ACC112 (cell line): ENCODE data around the gene ACTR3.
"Not testable (repeated sequence)": the region's sequence is repeated elsewhere in the genome, so short reads cannot be mapped to it uniquely, and the experiment has no call there.

Source experiments
- H2AFZ ChIP-seq: fragments of 200-600 bp; sonication (generic); one replicate; pipeline ENCODE4 v1.6.0; 2017; ENCODE audit warnings: antibody characterized with exemption, low read length; ENCODE audit not compliant: unreplicated experiment
- H3K27ac ChIP-seq: fragments of 200-600 bp; sonication (generic); 2 replicates; pipeline ENCODE4 v1.5.1; 2014; ENCODE audit warnings: low read depth, mild to moderate bottlenecking, antibody characterized with exemption, low read length, moderate library complexity
- H3K27me3 ChIP-seq: fragments of 200-600 bp; sonication (generic); 2 replicates; pipeline ENCODE4 v1.6.1; 2014; ENCODE audit warnings: mild to moderate bottlenecking, antibody characterized with exemption, low read length, moderate library complexity, mixed read lengths; ENCODE audit not compliant: insufficient read depth
- H3K36me3 ChIP-seq: fragments of 200-600 bp; sonication (generic); 2 replicates; pipeline ENCODE4 v1.6.1; 2016; ENCODE audit warnings: mild to moderate bottlenecking, antibody characterized with exemption, low read length, moderate library complexity, mixed read lengths; ENCODE audit not compliant: insufficient read depth
- H3K4me1 ChIP-seq: fragments of 200-600 bp; sonication (generic); one replicate; pipeline ENCODE4 v1.6.1; 2016; ENCODE audit warnings: low read length, mixed read lengths; ENCODE audit not compliant: insufficient read depth, unreplicated experiment, control insufficient read depth
- H3K4me3 ChIP-seq: fragments of 200-600 bp; sonication (generic); 2 replicates; pipeline ENCODE4 v1.5.1; 2014; ENCODE audit warnings: mild to moderate bottlenecking, low read depth, low read length
- H3K79me2 ChIP-seq: fragments of 200-600 bp; sonication (generic); one replicate; pipeline ENCODE4 v1.6.0; 2016; ENCODE audit warnings: low read length; ENCODE audit not compliant: control insufficient read depth, unreplicated experiment, insufficient read depth

The ACTR3 gene

DNA sequence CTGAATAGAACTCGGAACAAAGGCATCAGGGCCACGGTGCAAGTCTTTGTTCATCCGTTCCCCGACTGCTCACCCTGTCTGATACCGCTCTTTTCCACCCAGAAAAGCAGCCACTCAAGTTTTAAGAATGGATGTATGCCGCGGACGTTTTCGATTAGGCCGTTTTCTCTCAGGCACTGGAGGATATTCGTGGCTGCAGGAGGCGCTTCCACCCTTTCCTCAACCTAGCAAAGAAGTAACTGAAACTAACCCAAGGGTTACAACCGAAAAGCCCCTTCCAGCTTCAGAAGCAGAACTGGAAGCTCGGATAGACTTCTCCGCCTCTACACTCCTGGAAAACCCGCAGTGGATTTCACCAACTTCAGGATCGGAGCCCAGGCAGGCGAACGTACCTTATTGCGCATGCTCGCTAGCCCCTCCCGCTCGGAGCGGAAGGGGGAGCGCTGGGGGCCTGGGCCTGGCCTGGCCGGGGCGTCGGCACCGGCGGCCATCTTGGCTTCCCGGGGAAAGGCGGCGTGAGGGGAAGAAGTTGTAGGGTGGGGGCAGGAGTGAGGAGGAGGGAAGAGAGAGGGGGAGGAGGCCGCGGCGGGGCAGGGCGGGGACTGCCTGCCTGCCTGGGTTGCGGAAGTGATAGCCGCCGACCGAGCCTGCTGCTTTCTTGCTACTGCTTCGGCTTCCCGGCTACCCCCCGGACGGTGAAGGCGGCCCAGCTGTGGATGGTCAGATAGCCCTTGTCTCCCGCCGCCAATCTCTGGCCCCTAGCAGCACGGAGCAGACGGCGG, at the start of gene ACTR3:
Gene ACTR3 (plus strand): TSS at position 619 of the 782 bp plus-strand sequence. CDS start 191 bp downstream, outside the sequence.
- no peaks in the 10 kb centered on the region for H3K27me3 ChIP-seq
- peak within 1 kb of the TSS; percentile 93 for H3K27ac ChIP-seq
- peak within 1 kb of the TSS; percentile 43 for H2AFZ ChIP-seq
- peaks cover 70% of the 10 kb centered on the region for H3K79me2 ChIP-seq
- H3K36me3 ChIP-seq, result no peaks in the 10 kb centered on the region
- peak within 1 kb of the TSS; percentile 95 for H3K4me3 ChIP-seq
- peaks cover 53% of the 10 kb centered on the region for H3K4me1 ChIP-seq

DNA sequence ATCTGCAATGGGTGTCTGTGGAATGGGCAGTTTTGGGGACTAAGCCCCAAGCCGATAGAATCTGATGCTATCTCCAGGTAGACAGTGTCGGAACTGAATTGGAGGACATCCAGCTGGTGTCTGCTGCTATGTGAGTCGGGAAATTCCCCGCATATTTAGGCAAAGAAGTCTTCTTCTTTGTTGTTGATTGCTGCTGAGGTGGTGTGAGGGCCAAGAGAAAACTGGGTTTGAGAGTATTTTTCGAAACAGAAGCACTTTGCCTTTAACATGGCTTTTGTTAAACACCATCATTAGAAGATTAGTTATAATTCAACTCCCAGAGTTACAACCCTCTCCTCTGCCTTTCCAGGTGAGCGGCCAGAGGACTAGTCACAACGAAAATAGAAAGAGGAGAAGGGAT, 49.4 kb upstream of the ACTR3 start:
- H3K79me2 ChIP-seq, result no peaks in the 10 kb centered on the region
- H2AFZ ChIP-seq, result no peak overlapping the region
- no peaks in the 10 kb centered on the region for H3K4me1 ChIP-seq
- H3K27ac ChIP-seq, result no peak overlapping the region
- H3K36me3 ChIP-seq, result no peaks in the 10 kb centered on the region
- no peak overlapping the region for H3K4me3 ChIP-seq
- H3K27me3 ChIP-seq, result no peaks in the 10 kb centered on the region

DNA sequence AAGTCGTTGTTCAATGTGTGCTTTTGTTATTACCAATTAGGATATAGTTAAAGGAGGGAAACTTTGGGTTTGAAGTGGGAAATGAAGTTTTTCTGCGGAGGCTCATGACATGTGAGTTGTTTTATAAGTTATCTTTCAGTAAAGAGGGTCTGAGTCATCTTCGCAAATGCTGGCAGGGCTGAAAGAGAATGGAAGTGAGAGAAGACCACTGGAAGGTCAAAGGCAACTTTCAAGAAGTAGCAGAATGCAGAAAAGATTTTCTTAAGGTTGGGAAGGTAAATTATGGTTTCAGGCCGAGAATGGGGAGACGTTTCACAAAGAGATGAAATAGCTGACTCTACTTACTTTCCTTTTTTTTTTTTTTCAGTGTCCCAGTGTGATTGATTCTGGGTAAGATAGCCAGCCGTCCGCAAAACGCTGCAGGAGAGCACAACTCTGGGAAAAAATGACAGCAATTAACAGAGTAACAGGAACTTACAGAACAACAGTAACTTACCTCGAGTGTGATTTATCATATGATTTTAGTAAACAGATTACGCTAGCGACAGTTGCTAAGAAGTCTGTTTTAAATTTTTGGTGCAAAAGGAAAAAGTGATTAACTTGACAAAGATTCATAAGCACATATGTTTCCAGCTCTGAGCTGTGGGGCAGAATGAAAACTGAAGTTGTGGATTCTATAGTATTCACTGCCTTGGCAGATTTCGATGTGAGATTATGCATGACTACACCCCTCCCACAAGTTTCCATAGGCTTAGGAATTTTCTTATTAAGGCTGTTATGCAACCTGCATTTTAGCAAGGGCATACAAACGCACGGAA, 46.8 kb upstream of the ACTR3 start:
- Histone ChIP-seq H3K4me3 (no peak overlapping the region), H2AFZ (no peak overlapping the region), H3K79me2 (no peaks in the 10 kb centered on the region), H3K27ac (no peak overlapping the region), H3K36me3 (no peaks in the 10 kb centered on the region), H3K4me1 (no peaks in the 10 kb centered on the region), H3K27me3 (no peaks in the 10 kb centered on the region)

DNA sequence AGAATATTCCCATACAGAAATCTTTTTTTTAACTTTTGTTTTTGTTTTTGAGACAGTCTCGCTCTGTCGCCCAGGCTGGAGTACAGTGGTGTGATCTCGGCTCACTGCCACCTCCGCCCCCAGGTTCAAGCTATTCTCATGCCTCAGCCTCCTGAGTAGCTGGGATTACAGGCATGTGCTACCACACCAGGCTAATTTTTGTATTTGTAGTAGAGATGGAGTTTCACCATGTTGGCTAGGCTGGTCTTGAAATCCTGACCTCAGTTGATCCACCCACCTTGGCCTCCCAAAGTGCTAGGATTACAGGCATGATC, 46.2 kb upstream of the ACTR3 start:
- not testable (repeated sequence) for H3K27ac ChIP-seq, H3K79me2 ChIP-seq, H2AFZ ChIP-seq, H3K4me1 ChIP-seq, H3K36me3 ChIP-seq, H3K4me3 ChIP-seq, H3K27me3 ChIP-seq

DNA sequence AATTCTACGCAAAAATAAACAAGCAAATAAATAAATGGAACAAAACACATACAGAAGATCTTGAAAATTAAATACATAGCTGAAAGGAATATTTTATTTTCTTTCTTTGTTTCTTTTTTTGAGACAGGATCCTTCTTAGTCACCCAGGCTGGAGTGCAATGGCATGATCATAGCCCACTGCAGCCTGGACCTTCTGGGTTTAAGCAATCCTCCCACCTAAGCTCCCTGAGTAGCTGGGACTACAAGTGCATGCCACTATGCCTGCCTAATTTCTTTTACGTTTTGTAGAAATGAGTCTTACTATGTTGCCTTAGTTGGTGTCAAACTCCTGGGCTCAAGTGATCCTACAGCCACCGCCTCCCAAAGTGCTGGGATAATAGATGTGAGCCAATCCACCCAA, 44.6 kb upstream of the ACTR3 start:
- H3K27me3 ChIP-seq, result no peaks in the 10 kb centered on the region
- H2AFZ ChIP-seq, result no peak overlapping the region
- peaks cover 5% of the 10 kb centered on the region for H3K4me1 ChIP-seq
- H3K79me2 ChIP-seq, result no peaks in the 10 kb centered on the region
- no peak overlapping the region for H3K4me3 ChIP-seq
- H3K27ac ChIP-seq, result no peak overlapping the region
- H3K36me3 ChIP-seq, result no peaks in the 10 kb centered on the region

- H3K4me3 ChIP-seq, H3K79me2 ChIP-seq, H2AFZ ChIP-seq, H3K27ac ChIP-seq, H3K4me1 ChIP-seq, H3K36me3 ChIP-seq, H3K27me3 ChIP-seq: not testable (repeated sequence)
Measured at GRCh38 chr2:113845796-113846195, 44.1 kb upstream of the ACTR3 start.

GRCh38 chr2:113846429-113846828, 43.5 kb upstream of the ACTR3 start:
- Histone ChIP-seq H3K36me3 (no peaks in the 10 kb centered on the region), H3K27me3 (no peaks in the 10 kb centered on the region), H3K4me3 (no peak overlapping the region), H3K4me1 (peaks cover 5% of the 10 kb centered on the region), H2AFZ (no peak overlapping the region), H3K27ac (no peak overlapping the region), H3K79me2 (no peaks in the 10 kb centered on the region)

DNA sequence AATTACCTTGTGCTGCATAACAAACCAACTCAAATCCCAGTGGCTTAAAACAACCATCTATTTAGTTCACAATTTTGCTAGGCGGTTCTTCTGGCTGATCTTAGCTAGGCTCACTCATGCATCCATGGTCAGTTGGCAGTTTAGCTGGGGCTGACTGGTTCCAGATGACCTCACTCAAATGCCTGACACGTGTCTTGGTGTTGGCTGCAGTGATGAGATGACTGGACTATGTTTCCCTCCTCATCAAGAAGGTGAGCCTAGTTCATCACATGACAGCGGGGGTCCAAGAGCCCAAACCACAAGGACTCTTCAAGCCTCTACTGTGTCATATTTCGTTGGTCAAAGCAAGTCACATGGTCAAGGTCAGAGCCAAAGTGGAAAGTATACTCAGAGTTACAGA, 42.7 kb upstream of the ACTR3 start:
- Histone ChIP-seq H3K4me3 (no peak overlapping the region), H3K27ac (no peak overlapping the region), H3K79me2 (no peaks in the 10 kb centered on the region), H2AFZ (no peak overlapping the region), H3K27me3 (no peaks in the 10 kb centered on the region), H3K36me3 (no peaks in the 10 kb centered on the region), H3K4me1 (peaks cover 5% of the 10 kb centered on the region)

DNA sequence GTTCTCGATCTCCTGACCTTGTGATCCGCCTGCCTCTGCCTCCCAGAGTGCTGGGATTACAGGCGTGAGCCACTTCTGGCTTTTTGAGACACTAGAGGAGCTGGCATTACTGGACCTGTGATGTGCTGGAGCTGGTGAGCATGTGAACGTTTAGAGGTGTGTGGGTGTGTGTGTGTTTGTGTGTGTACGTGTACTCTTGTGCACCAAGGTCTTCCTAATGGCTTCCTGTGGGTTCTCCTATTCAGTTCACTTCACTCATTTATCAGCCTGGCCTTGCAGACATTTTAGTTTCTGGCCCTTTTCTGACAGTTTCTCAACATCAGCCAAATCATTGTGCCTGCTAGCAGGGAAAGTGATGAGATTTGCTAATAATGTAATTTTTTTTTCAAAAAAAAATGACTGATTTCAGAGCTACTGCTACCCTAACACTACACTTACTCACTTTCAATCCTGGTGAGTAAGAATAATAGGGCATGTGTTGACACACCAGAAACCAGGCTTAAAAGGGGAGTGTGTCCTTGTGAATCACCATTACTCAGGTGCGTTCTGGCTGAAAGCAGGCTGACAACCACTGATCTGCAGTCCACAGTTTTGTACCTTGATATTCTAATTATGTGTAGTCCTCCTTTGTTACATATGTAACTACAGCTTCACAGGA, 41.0 kb upstream of the ACTR3 start:
- Histone ChIP-seq H2AFZ (no peak overlapping the region), H3K79me2 (no peaks in the 10 kb centered on the region), H3K4me3 (no peak overlapping the region), H3K36me3 (no peaks in the 10 kb centered on the region), H3K27ac (no peak overlapping the region), H3K27me3 (no peaks in the 10 kb centered on the region), H3K4me1 (peaks cover 5% of the 10 kb centered on the region)

DNA sequence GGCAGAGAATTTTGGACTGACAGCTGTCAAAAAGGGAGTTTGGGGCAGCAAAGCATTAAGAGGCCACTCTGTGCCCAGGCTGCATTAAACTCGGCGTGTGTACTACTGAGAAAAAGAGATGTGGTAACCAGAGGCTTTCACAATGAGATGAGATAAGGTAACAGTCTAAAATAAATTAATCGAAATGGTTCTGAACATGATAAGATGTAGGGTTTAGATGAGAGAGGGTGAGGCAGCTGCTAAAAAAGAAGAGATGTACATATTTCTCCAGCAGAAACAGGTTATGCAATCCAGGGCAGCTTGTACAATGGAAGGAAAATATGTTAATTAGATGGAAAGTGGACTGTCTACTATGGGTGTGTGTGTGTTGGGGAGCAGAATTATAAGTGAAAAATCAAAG, 39.2 kb upstream of the ACTR3 start:
- Histone ChIP-seq H3K27ac (no peak overlapping the region), H3K36me3 (no peaks in the 10 kb centered on the region), H3K4me3 (no peak overlapping the region)

More for the DNA sequence above, 39.2 kb upstream of the ACTR3 start:
- H3K27me3 ChIP-seq, result no peaks in the 10 kb centered on the region
- no peak overlapping the region for H2AFZ ChIP-seq
- peaks cover 5% of the 10 kb centered on the region for H3K4me1 ChIP-seq
- H3K79me2 ChIP-seq, result no peaks in the 10 kb centered on the region
